ENCODE measurements around the gene GBE1.

GBE1 gene

DNA sequence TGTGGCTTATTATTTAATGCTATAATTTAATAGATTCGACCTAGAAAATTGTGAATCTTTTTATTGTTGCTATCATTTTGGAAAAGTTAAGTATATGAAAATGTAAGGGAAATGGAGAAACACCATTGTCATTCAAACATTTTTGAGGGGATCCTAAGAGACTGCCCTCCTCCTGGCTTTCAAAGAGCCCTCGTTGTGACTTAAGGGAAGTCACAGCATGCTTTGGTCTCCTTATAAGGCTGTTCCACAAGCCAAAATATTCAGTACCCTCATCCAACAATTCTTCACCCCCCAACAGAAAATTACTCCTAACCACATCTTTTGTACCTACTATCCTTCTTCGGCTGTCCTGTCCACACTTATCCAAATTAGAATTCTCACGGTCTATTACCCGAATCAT is 140.2 kb downstream of the GBE1 start:
- DNase-seq (ENCODE audit: low read depth), result no peak

DNA sequence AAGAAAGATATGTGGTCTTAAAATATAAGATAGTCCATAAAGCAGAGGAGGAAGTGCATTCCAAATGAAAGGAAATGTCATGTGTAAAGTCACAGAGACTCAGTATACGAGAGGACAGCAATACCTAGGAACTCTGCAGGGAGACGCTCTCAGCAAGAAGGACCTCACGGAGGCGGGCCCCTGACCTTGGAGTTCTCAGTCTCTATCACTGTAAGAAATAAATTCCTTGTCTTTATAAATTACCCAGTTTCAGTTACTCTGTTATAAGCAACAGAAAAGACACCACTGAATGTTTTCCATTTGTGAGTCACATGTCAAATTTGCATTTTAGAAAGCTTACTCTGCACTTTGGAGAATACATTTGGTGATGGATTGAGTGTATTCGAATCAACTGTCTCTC is 140.6 kb downstream of the GBE1 start:
- no peak for DNase-seq (ENCODE audit: low read depth)

DNA sequence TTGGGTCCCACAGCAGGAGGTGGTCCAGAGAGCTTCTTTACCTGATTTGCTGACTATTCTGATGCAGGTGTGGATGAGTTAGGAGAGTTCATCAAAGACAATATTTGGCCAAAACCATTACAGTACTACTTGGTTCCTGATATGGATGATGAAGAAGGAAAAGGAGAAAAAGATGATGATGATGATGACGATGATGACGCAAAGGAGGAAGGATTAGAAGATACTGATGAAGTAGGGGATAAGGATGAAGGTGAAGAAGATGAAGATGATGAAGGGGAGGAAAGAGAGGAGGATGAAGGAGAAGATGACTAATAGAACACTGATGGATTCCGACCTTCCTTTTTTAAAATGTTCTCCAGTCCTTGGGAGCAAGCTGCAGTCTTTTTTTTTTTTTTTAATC is 148.7 kb downstream of the GBE1 start:
- DNase-seq (ENCODE audit: low read depth), result no peak

DNA sequence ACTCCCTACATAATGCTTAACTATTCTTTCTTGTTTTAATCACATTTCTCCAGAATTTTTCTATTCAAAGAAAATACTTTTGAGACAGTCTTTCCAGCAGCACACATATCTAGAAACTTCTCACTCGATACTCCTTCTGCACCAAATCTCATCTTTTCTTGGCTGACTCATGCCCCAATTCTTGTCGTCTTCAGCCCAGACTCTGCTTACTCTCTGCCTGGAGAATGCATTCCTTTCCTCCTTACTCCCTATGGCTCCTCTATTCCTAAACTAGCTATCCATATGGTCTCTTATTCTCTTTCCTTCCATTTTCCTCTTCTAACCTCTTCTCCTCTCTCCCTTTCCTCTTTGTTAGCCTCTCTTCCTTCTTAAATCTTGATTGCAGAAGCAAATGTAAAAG is 158.7 kb downstream of the GBE1 start:
- no peak for DNase-seq (ENCODE audit: low read depth)

DNA sequence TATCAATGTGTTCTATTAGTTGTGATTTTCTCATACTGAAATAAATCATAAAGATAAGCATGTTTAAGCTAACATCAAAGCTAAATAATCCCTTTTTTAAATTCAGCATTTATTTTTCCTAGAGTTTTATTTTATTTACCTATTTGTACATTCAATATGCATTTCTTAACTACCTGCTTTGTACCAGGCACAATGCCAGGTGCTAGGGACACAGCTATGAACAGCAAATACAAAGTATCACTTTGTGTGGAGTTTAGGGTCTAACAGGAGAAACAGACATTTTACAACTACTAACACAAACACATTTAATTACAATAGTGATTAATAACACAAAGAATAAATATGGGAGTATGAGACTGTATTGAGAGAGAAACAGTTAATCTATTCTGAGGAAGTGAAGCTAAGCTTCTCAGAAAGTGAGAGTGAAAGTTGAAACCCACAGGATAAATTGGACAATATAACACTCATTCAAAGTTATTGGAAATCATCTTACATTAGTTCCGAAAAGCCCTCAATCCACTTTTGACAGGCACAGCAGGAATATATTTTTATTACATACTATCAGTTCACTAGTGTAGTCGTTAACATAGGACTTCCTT is 159.6 kb downstream of the GBE1 start:
- DNase-seq (ENCODE audit: low read depth), result no peak

DNA sequence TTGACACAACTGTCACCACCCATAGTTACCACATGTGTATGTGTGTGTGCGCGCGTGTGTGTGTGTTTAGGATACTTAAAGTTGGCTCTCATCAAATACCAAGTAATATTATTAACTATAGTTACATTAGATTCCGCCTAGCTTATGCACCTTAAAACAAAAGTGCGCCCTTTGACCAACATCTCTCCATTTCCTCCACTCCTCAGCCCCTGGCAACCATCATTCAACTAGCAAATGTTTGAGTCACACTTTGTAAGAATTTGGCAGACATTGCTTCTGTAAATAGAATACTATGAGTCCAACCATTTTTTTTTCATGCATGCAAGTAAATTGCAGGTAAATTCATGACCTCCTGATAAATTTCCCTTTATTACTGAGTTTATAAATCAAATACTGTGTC is 169.3 kb downstream of the GBE1 start:
- DNase-seq (ENCODE audit: low read depth), result no peak

DNA sequence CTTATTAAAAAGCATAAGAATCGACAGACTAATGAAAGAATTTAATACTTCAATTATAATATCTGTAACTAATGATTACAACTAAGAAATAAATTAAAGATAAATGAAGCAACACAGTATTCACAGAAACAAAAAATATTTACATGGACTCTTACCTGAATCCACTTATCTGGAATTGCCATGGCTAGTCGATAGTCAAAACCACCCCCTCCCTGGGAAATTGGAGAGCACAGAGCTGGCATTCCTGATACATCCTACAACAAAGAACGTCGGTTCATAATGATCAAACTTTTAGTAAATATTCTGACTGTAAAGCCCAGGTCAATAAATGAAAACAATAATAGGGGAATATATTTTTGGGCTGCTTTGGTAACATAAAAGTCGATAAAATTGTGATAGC is 175.5 kb downstream of the GBE1 start:
- DNase-seq (ENCODE audit: low read depth), result no peak

DNA sequence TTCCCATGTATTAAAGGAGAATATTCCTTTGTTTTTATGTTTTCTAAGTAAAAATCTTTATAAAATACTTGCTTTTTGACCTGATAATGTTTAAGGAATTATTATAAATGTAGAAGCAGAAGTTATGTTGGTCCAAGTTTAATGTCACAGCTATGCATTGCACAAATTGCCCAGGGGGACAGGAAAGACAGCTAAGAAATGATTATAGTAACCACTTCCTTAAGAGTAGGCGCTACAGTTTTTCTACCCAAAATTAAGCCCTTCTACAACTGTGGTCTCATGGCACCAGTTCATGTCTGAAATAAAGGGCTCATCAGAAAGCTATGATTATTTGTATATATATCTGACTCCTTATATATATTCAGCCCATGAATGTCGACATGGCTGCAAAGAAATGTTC is 176.4 kb downstream of the GBE1 start:
- DNase-seq (ENCODE audit: low read depth), result no peak

DNA sequence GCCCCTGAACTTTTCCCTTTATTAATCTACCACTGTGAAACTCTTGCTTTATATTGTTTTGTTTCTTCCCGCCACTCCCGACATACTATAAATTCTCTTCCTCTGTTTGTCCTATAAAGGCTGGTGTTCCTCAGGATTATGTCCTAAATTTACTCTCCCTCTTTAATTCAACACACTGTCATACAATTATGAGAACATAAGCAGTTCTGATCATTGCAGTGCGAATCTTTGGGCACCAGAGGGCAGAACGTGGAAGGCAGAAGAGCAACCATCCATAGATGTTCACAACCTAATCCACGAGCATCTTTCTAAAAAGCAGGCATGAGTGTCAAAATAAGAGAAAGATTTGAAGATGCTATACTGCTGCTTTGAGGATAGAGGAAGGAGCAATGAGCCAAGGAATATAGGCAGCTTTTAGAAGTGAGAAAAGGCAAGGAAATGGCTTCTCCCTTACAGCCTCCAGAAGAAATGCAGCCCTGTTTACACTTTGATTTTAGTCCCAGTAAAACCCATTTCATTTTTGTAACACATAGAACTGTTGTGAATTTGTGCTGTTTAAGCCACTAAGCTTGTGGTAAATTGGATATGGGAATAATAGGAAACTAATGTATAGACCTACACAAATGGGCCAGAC is 179.4 kb downstream of the GBE1 start:
- no peak for DNase-seq (ENCODE audit: low read depth)

DNA sequence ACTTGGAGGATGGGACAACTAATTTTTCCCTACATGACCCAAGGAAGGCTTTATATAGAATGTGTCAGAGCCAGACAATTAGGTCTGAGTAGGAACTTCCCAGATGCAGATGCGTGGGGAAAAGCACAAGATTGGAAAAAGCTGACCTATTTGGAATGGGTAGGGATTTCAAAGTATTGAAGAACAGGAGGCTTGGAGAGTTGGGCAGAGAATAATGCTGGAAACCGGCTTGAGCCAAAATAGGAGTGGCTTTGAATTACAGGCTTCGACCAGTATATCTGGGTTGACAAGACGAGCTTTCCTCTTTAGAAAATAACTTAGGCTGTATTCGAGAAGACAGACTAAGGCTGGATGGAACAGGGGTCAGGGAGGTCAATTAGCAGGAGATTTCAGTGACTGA is 181.1 kb downstream of the GBE1 start:
- no peak for DNase-seq (ENCODE audit: low read depth)

DNA sequence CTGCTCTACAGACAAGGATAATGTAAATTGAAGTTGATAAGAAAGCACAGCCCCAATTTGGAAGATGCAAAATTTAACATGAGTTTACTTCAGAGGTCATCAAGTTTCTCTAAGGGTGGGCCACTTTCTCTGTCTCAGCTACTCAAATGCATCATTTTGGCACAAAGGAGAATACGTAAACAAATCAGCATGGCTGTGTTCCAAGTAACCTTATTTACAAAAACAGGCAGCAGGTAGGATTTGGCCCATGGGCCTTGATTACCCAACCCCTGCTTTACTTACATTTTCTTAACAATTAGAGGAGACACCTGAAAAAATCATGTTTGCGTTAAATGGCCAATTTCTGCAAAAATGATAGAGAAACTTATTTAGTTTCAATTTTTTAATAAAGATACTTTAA is 181.7 kb downstream of the GBE1 start:
- DNase-seq (ENCODE audit: low read depth), result no peak

DNA sequence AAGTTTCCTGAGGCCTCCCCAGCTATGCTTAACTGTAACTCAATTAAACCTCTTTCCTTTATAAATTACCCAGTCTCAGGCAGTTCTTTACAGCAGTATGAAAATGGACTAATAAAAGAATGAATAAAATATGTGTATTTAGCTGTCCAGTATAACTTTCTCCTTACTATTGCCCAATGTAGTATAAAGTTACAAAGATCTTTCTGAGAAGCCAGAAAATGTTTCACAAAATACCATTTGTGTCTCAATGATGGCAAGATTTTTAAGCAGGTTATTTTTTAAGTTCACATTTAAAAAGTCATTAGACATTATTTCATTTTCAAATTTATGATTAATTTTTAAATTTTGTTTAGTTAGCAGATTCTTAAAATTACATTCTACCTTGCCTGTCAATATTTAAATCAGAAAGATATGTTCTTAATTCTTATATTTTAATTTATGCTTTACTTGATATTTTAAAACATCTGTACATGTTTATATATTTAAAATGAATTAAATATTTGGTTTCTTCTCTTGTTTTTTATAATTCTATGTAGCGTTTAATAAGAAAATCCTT is 189.2 kb downstream of the GBE1 start:
- no peak for DNase-seq (ENCODE audit: low read depth)

DNA sequence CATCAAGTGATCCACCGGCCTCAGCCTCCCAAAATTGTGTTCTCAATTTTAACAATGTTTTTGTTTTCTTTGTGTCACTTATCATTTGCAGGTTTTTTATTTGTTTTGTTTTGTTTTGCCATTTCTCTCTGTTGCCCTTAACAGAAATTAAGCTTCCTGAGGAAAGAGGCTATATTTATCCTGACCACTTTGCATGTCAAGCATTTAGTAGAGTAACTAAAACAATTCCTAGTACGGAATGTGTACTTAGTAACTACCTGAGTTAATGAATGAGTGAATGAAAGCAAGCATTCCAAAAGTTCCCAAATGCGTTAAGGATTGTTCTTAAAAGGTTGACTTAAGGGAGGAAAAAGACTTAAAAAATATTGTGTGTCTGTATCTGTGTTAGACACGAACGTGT is 193.1 kb downstream of the GBE1 start:
- no peak for DNase-seq (ENCODE audit: low read depth)

DNA sequence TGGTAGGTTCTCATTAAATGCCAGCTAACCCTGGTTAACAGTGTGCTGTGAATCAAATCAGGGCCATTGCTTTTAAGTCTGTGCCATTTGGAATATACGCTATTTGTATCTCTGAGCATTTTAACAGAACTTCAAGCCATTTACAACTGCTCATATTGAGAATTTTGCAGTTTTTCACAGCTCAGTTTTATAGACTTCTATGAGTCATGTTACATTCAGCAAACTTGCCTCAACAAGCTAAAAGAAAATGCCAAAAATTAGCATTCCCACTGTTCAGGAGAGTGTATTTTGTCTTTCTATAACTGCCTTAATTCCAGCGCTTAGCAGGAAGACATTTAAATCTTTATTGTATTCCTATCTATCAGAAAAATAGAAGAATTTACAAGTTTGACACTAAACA is 196.4 kb downstream of the GBE1 start:
- DNase-seq (ENCODE audit: low read depth), result no peak

DNA sequence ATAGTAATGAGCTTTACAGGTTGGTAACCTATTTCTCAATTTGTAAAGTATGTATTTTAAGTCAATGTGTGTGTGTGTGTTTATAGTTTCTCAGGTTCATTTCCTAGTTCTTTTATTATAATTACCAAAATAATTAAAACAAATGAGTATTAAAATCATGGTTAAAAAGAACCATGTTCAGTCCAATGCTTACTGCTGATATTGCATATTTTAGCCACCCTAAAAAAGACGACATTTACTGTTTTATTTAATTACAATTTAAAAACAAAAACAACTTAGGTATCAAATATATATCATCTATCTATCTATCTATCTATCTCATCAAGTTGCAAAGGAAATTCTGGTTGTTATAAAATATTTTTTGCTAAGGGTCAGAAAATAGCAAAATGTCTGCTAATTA is 203.3 kb downstream of the GBE1 start:
- DNase-seq (ENCODE audit: low read depth), result no peak

DNA sequence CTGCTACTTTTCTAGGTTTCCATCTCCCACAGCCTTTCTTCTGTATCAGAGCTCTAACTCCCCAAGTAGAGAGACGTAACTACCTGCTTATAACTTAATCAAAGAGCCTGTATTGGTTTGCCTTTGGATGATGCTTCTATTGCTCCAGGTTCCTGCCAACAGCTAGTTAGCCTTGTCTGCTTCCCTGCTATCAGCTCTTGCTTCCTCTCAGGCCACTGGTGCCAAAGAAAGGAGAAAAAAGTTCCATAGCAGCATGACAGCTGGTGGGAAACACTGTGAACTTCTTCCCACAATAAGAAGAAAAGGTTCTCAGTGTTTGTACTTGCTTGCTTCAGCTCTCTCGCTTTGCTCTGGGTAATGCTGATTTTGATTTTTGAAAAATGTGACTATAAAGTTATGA is 206.6 kb downstream of the GBE1 start:
- DNase-seq (ENCODE audit: low read depth), result no peak

DNA sequence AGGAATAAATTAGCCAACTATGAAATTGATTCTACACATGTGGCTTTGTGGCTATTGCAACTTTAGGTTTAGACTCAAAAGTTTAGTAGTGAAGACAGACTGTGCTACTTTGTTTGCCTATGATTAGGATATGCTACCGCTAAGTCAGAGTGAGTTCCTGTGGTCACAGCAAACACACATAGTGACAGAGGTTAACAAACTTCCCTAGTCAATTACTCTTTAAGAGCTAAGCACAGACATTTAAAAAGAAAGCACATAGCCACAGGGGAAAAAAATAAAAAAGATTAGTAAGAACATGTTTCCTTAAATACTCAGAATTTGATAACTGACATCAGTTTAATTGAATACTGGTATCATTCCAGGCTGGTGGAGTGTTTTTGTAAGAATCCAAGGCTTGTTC is 207.1 kb downstream of the GBE1 start:
- no peak for DNase-seq (ENCODE audit: low read depth)

DNA sequence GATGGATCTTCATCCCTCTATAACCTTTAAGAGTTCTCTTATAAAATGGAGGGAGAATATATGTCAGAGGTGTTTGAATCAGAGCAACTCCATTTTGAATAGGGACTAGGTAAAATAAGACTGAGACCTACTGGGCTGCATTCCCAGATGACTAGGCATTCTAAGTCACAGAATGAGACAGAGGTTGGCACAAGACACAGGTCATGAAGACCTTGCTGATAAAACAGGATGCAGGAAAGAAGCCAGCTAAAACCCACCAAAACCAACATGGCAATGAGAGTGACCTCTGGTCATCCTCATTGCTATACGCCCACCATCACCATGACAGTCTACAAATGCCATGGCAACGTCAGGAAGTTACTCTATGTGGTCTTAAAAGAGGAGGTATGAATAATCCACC is 211.0 kb downstream of the GBE1 start:
- no peak for DNase-seq (ENCODE audit: low read depth)

DNA sequence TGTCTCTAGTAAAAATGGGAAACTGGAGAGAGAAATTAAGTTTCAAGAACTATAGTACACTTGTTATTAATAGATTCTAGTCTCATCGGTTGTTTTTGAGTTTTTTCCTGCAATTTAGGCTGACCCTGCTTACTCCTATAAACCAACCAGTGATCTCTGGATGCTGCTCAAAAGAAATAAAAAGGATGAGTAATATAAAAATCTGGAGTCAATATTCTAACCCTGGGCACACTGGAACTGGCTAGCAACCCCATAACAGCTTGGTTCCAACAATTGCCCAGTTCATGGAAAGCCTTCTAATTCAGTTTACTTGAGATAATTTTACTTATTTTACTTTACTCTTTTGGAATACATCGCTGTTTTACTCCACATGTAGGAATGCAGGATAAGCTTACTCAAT is 211.6 kb downstream of the GBE1 start:
- peak; percentile 21 for DNase-seq (ENCODE audit: low read depth)

DNA sequence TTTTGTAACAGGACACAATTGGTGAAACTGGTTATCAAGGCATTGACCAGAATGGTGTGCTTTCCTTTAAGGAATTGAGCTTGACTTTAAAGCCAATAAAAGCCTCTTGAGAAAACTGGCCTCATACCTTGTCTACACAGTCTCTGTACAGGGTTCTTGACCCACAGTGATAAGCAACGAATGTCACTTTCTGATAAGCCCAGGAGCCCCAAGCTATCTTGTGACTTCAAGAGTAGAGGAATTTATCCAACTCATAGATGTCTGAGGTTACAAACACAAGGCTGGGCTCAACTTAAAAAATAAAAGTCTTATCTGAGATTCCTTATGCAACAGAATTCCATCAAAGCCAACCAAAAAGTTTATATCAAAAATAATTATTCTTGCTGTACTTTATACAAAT is 212.1 kb downstream of the GBE1 start:
- DNase-seq (ENCODE audit: low read depth), result no peak

DNA sequence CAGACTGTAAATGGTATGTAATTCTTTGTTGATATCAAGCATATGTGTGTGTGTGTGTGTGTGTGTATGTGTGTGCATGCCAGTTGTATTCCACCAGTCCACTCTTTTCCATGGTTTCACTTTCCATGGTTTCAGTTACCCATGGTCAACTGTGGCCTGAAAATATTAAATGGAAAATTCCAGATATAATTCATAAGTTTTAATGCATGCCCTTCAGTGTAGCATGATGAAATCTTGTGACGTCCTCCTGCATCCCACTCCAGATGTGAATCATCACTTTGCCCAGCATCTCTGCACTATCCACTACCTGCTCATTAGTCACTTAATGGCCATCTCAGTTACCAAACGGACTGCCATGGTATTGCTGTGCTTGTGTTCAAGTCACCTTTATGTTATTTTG is 215.9 kb downstream of the GBE1 start:
- no peak for DNase-seq (ENCODE audit: low read depth)

DNA sequence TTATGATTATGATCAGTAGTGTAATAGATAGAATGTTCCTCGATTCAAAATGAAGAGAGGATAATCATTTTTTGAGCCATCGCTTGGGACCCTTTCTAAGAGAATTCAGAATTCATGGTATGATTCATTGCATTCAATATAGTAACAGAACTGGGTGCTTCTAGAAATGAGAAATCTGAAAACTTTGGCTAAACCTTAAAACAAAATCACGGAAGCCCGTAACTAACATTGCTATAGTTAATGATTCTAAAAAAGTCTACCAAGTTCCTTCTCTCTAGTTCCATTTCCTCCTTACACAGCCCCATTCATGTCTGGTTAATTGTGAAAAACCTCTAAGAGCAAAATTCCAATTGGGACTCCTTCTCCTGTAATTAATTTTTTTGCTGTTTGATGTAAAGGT is 217.1 kb downstream of the GBE1 start:
- DNase-seq (ENCODE audit: low read depth), result no peak

DNA sequence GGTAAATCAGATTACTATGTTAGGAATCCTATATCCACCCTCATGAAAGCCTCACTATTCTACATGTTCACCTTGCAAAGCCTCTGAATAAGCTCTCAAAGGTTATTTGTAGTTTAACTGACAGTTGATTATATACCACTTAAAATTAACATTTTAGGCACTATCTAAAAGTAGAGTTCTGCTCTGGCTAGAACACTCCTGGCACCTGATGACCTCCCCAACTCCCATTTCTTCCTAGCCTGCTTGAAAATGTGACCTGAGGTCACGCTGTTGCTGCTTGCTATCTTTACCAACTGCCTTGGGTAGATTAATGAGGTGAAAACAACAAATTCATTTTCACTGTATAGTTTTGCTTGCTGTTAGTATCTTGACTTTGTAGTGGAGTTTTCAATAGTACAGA is 220.7 kb downstream of the GBE1 start:
- DNase-seq (ENCODE audit: low read depth), result no peak

DNA sequence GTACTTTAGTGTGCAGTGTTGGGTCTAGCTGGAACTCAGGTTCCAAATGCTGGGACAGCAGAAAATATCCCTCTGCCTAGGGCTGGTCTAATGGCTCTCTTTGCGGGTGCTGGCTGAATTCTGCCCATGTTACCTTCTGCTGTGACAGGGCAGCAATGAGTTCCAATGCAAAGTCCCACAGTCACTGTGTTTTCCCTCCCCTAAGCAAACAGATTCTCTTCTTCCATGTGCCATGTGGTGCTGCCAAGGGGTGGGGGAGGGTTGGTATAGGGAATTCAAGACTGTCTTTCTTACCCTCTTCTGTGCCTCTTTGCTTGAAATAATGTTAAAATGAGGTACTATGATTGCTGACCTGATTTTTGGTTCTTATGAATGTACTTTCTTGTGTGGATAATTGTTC is 229.6 kb downstream of the GBE1 start:
- DNase-seq (ENCODE audit: low read depth), result no peak
